Neutrophil (primary cell): ENCODE results near the gene EPAS1.

Experiments
- H3K27ac ChIP-seq: fragments of 200-600 bp; sonication (generic); 2 replicates; pipeline ENCODE4 v1.5.1; 2016; ENCODE audit warnings: mild to moderate bottlenecking, moderate library complexity
- H3K27me3 ChIP-seq: fragments of 200-600 bp; sonication (generic); 2 replicates; pipeline ENCODE4 v1.6.0; 2016; ENCODE audit warnings: mild to moderate bottlenecking
- H3K36me3 ChIP-seq: fragments of 200-600 bp; sonication (generic); 2 replicates; pipeline ENCODE4 v1.5.1; 2017
- H3K4me1 ChIP-seq, 2 experiments: fragments of 200-600 bp in 1 of 2; sonication (generic) in 1 of 2; 1 replicate in 1 of 2; 2 replicates in 1 of 2; pipeline versions ENCODE4 v1.5.1 to v1.6.1; 2013 to 2016; ENCODE audit warnings: low read depth in 1 of 2, low read length in 1 of 2, mild to moderate bottlenecking in 1 of 2, moderate library complexity in 1 of 2; ENCODE audit not compliant: control insufficient read depth in 1 of 2, insufficient read depth in 1 of 2
- H3K4me3 ChIP-seq, 2 experiments: fragments of 200-600 bp in 1 of 2; sonication (generic) in 1 of 2; 1 replicate in 1 of 2; 2 replicates in 1 of 2; pipeline ENCODE4 v1.5.1; 2013 to 2016; ENCODE audit warnings: low read depth in 1 of 2, low read length in 1 of 2, mild to moderate bottlenecking in 1 of 2, moderate library complexity in 1 of 2
- H3K9me3 ChIP-seq: fragments of 200-600 bp; sonication (generic); 2 replicates; pipeline ENCODE4 v1.5.1; 2016
- TF ChIP-seq, protein P1 (sequence below): fragments of 200-600 bp; sonication (generic); IDR thresholded peaks from 2 replicates; pipeline ENCODE4 v1.5.1; 2016; ENCODE audit warnings: antibody characterized with exemption

EPAS1 gene

DNA sequence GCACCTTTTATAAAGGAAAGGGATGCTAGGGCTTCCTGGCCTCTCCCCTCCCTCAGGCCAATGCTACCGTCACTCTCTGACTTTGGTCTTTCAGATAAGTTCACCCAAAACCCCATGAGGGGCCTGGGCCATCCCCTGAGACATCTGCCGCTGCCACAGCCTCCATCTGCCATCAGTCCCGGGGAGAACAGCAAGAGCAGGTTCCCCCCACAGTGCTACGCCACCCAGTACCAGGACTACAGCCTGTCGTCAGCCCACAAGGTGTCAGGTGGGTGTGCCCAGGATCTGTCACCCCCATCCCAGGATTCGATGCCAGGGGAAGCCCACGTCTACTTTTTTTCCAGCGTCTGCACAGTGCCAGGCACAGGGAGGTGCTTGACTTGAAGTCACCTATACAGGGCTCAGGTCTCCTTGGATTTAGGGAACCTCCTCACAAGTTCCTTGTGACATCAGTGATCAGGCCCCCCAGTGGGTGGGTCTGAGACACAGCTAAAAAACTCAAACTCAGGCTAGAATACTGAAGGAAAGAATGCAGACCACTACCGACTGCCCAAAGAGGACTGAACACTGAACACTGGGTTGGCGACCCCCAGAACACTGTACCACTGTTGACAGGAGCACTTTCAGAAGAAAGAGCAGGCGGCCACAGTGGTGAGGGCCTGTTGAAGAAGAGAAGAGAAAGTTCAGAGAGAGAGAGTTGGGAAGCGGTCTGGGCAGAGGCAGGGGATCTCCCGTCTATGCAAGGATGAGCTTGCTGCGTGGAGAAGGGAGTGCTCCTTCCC, 85.3 kb downstream of the EPAS1 start:
- Histone ChIP-seq H3K4me1 (peaks cover 19 to 23% of the 10 kb centered on the region in 2 experiments), H3K27me3 (no peaks in the 10 kb centered on the region), H3K9me3 (no peaks in the 10 kb centered on the region), H3K27ac (no peak overlapping the region), H3K4me3 (no peak overlapping the region), H3K36me3 (no peaks in the 10 kb centered on the region)
- TF ChIP-seq, protein P1, sequence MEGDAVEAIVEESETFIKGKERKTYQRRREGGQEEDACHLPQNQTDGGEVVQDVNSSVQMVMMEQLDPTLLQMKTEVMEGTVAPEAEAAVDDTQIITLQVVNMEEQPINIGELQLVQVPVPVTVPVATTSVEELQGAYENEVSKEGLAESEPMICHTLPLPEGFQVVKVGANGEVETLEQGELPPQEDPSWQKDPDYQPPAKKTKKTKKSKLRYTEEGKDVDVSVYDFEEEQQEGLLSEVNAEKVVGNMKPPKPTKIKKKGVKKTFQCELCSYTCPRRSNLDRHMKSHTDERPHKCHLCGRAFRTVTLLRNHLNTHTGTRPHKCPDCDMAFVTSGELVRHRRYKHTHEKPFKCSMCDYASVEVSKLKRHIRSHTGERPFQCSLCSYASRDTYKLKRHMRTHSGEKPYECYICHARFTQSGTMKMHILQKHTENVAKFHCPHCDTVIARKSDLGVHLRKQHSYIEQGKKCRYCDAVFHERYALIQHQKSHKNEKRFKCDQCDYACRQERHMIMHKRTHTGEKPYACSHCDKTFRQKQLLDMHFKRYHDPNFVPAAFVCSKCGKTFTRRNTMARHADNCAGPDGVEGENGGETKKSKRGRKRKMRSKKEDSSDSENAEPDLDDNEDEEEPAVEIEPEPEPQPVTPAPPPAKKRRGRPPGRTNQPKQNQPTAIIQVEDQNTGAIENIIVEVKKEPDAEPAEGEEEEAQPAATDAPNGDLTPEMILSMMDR = no peak

DNA sequence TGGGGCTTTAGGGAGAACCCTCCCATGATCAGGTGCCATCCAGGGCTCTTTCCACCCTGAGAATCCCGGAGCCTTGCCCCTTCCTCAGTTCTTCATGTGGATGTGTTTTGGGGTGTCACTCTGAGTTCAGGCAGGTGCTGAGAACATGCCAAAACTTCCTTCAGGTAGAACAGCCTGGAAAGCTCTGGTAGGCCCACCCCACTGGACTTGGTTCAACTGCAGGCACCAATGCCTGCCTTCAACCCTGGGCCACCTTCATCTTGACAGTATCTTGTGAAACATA, 85.8 kb downstream of the EPAS1 start:
- H3K9me3 ChIP-seq = no peaks in the 10 kb centered on the region
- H3K36me3 ChIP-seq = no peaks in the 10 kb centered on the region
- H3K27me3 ChIP-seq = no peaks in the 10 kb centered on the region
- no peak overlapping the region for H3K27ac ChIP-seq
- H3K4me1 ChIP-seq = peaks cover 24 to 29% of the 10 kb centered on the region in 2 experiments
- TF ChIP-seq, protein P1 = no peak
- no peak overlapping the region for H3K4me3 ChIP-seq

DNA sequence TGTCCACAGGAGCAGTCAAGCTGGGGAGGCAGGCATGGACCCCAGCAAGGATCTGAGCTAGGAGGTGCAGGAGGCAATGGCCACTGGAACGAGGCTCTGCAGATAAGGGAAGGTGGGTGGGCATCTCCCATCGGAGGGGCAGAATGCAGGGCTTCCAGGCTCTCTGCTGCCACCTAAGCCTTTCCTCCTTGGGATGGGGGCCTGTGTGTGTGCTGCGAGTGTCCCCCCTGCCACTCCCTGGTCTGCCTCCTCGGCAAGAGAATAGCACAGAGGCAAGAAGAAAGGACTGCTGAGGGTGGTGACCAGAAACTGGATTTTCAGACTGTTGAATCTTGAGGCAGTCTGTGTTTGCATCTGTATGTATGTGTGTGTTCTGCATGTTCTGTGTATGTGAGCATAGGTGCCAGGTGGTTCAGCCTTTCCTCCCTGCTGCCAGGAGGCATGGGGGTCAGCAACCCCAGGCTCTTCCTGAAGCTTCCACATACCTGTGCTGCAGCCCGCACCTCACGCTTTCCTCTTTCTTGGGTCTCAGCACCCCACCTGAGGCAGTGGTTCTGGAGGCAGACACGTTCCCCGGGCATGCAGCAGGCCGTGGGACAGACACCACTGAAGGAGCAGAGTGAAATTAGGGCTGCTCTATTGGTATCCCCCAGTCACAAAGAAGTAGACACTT, 86.7 kb downstream of the EPAS1 start:
- H3K4me3 ChIP-seq = no peak overlapping the region
- no peaks in the 10 kb centered on the region for H3K36me3 ChIP-seq
- TF ChIP-seq, protein P1 = no peak
- H3K27ac ChIP-seq = no peak overlapping the region
- peaks cover 32 to 37% of the 10 kb centered on the region in 2 experiments for H3K4me1 ChIP-seq
- no peaks in the 10 kb centered on the region for H3K9me3 ChIP-seq
- no peaks in the 10 kb centered on the region for H3K27me3 ChIP-seq

DNA sequence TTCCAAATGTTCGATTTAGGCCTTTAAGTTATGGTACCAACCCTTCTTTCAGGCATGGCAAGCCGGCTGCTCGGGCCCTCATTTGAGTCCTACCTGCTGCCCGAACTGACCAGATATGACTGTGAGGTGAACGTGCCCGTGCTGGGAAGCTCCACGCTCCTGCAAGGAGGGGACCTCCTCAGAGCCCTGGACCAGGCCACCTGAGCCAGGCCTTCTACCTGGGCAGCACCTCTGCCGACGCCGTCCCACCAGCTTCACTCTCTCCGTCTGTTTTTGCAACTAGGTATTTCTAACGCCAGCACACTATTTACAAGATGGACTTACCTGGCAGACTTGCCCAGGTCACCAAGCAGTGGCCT, 87.2 kb downstream of the EPAS1 start:
- Histone ChIP-seq H3K27me3 (no peaks in the 10 kb centered on the region), H3K36me3 (no peaks in the 10 kb centered on the region), H3K27ac (no peak overlapping the region), H3K4me3 (no peak overlapping the region), H3K9me3 (no peaks in the 10 kb centered on the region), H3K4me1 (peaks cover 37 to 43% of the 10 kb centered on the region in 2 experiments)
- TF ChIP-seq, protein P1 = no peak

DNA sequence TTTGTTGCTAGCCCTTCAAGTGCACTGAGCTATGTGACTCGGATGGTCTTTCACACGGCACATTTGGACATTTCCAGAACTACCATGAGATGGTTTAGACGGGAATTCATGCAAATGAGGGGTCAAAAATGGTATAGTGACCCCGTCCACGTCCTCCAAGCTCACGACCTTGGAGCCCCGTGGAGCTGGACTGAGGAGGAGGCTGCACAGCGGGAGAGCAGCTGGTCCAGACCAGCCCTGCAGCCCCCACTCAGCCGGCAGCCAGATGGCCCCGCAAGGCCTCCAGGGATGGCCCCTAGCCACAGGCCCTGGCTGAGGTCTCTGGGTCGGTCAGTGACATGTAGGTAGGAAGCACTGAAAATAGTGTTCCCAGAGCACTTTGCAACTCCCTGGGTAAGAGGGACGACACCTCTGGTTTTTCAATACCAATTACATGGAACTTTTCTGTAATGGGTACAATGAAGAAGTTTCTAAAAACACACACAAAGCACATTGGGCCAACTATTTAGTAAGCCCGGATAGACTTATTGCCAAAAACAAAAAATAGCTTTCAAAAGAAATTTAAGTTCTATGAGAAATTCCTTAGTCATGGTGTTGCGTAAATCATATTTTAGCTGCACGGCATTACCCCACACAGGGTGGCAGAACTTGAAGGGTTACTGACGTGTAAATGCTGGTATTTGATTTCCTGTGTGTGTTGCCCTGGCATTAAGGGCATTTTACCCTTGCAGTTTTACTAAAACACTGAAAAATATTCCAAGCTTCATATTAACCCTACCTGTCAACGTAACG, 88.8 kb downstream of the EPAS1 start:
- Histone ChIP-seq H3K4me3 (no peak overlapping the region), H3K27ac (peak overlapping the region; percentile 80), H3K9me3 (no peaks in the 10 kb centered on the region), H3K4me1 (peaks cover 38 to 45% of the 10 kb centered on the region in 2 experiments), H3K27me3 (no peaks in the 10 kb centered on the region), H3K36me3 (no peaks in the 10 kb centered on the region)
- TF ChIP-seq, protein P1 = no peak
